GM18870 (cell line): ENCODE data around the gene IFNA5.

Experiments
- ATAC-seq: cut with Tn5 transposase; IDR thresholded peaks from one replicate; pipeline ENCODE4 v1.9.1; 2021; ENCODE audit warnings: moderate library complexity; ENCODE audit not compliant: unreplicated experiment

IFNA5 gene

DNA sequence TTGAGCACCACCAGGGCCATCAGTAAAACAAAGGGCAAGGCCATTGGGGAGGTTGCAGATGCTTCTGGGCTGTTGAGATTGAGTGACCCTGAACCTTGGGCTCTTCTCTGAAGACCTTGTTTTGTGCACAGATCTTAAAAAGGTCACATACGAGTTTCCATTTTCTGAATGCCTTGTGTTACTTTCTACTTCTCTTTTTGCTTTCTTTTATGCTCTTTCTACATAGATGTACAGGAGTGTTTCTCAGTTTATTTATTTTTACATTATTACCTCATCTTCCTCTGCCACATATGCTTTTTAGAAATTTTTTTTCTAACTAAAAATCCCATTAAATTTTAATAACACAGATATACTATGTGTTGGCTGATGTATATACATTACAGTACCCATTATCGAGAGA is at the start of gene IFNA5:
TSS of gene IFNA5 (minus strand) at position 101 of the 400 bp plus-strand sequence. CDS start at position 44, 57 bp downstream.
- ATAC-seq = no peak

GRCh38 chr9:21350787-21351186 is 45.7 kb upstream of the IFNA5 start, which contains the start of gene IFNA6:
Gene IFNA6, minus strand, starts transcription at chr9:21350887. Its CDS starts 0 bp downstream, at chr9:21350887.
- ATAC-seq = no peak

DNA sequence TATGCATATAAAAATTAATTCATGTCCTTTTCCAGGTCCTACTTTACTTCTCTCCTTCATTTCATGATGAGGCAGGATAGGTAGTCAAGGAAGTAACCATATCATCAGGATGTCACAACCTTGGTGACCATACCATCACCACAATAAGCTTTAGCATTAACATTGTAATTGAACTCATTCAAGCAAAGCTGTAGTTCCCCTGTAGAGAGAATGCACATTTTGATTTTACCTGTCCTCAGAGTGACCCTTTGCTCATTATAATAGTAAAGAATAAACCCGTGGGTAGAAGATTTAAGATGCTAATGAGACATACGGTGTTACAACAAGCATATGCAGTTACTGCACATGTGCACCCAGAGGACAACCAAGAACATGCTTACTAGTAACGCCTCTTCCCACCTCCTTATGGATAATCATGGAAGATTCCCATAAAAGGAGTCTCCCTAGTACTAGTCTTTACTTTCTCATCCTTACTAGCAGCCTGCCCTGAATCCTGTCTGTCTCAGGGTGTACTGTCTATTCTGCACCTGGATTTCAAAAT is 43.4 kb upstream of the IFNA5 start:
- no peak for ATAC-seq

- ATAC-seq = no peak
These were observed 35.6 kb upstream of the IFNA5 start for GRCh38 chr9:21340735-21341134.

DNA sequence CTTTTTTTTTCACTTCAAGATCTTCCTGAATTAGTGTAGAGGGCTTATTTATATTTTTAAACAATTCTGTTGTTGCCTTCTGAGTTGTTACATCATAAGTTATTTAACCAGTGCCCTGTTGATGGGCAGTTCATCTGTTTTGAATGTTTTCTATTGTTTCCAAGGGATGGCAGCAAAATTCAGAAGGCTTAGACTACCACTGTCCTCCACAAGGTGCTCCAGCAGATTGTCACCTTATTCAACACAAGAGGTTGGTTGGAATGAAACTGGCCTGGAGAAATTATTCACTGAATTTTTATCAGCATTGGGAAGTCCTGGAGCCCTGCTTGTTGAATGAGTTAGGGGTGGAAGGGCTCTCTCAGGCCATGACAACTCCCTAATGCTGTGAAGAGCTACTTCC is 31.3 kb upstream of the IFNA5 start:
- no peak for ATAC-seq

GRCh38 chr9:21334701-21335632 is 29.9 kb upstream of the IFNA5 start, which contains the start of gene KLHL9:
Gene KLHL9, minus strand, starts transcription at chr9:21335404. Its CDS starts 545 bp downstream, at chr9:21334859.
- ATAC-seq = peak; percentile 72

- ATAC-seq = no peak
These were observed 28.1 kb upstream of the IFNA5 start for GRCh38 chr9:21333226-21333625.

- no peak for ATAC-seq
These were observed 26.7 kb upstream of the IFNA5 start for GRCh38 chr9:21331676-21332402.

DNA sequence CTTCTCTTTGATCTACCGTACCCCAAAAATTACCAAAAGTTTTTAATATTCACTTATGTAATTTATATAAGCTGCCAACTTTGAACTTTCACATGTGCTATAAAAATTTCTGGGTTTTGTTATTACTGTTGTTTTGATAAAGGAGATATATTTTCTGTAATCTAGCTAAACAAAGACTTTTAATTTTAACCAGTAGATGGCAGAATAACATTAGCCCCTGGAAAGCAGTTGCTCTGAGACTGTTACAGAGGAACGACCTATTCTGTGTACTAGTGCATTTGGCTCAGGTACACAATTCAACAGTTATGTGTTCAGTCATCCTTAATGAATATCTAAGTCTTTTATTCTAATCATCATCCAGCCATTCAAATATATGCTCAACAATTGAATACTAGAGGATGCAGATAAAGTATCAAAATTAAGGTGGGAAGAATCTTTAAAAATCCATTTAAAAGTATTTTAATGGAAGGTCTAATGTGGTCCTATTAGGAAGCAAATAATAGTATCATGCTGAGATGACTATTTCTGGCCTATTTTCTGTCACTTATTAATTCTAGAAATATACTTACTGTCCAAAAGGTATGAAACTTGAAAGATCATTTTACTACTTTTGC is 21.5 kb upstream of the IFNA5 start:
- ATAC-seq = peak; percentile 68

DNA sequence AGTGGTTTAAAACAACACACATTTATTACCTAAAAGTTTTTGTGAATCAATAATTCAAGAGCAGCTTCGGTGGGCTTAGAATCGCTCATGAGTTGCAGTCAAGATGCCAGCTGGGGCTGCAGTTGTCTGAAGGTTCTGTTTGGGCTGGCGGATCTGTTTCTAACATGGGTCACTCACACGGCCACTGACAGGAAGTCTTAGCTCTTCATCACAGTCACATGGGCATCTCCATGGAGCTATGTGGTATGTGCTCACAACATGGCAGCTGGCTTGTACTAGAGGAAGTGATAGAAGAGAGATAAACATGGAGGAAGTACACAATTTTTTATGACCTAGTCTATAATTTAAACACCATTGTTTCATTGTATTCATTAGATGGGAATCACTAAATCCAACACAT is 18.9 kb upstream of the IFNA5 start:
- ATAC-seq = no peak

GRCh38 chr9:21322911-21323461 is 17.9 kb upstream of the IFNA5 start:
- no peak for ATAC-seq

DNA sequence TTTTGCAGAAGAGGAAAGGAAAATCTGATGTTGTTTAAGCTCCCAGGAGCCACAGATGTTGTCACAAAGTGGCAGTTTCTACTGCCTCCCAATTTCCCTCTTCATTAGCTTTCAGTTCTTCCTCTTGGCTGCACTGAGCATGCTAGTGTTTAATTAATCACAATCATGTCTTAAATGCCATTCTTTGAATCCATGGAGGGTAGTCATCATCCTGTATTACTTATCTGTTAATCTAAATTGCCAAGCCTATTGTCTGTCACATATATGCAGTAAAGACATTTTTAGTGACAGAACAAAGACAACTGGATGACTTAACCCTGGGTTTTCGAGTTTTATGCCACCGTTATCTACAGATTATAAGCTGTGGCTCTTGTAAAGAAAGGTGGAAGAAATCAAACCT is 15.4 kb upstream of the IFNA5 start:
- no peak for ATAC-seq

DNA sequence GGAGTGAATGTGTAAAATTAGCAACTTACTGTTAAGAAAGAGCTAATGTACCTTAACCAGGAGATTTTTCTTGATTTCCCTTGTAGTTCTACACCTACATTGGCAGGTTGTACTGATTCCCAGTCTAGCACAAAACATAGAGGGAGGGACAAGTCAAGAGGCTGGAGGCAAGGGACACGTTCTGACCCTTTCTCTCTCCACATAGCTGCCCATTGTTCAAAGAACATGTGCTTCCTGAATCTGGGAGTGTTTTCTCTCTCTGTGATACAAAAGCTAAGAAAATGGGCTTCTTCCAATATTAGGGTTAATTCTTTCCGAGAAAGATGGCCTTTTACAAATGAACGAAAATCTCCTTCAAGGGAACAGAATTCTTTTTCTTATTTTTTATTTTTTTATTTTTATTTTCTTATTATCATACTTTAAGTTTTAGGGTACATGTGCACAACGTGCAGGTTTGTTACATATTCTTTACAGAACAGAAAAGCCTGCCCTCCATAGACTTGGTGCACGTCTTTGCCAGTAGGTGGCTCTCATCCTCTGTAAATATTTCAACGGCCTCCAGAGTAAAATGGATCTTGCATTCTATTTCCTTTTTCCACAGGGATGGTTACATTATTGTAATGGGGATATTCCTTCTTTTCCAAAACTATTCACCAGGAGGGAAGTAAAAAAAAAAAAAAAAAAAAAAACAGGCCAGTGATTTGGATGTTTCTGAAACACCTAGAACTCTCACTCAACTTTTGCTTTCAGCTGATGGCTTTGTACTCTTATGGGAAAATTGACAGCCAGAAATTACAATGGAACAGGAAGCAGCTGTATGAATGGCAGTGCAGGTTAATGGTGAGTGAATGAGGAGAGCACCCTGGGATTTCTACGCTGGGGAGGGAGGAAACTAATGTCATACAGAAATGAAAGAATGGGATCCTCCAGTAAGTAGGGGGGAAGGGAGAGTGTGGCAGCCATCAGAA is 13.1 kb upstream of the IFNA5 start:
- ATAC-seq = no peak

GRCh38 chr9:21316860-21317259 is 11.7 kb upstream of the IFNA5 start:
- no peak for ATAC-seq

- ATAC-seq = no peak
These were observed 11.1 kb upstream of the IFNA5 start for GRCh38 chr9:21316032-21316842.

- no peak for ATAC-seq
These were observed 9.0 kb upstream of the IFNA5 start for GRCh38 chr9:21314152-21314551.

- ATAC-seq = no peak
These were observed 6.8 kb upstream of the IFNA5 start for GRCh38 chr9:21311889-21312288.

DNA sequence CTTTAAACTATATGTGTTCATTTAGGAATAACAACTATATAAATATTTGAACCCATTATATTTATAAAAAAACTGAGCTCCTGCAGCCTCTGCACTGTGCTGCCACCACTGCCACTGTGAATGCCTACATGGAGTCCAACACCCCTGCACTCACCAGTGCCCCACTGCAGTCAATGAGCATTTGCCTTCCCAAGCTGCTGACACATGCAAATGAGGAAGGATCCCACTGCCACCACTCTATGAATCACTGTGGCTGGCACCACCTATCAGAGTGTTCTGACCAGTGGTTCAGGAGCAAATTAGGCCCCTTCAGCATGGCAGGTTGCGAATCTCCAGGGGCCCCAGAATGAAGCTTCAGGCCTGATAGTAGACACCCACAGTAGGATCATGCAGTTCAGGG is 9.1 kb downstream of the IFNA5 start:
- ATAC-seq = no peak
